GM19324 (cell line): ENCODE data around the gene GZMM.

Experiments
- ATAC-seq: cut with Tn5 transposase; IDR thresholded peaks from one replicate; pipeline ENCODE4 v1.9.1; 2021; ENCODE audit warnings: mild to moderate bottlenecking, moderate library complexity; ENCODE audit not compliant: unreplicated experiment, low FRiP score

GZMM gene

GRCh38 chr19:533364-534058 is 10.3 kb upstream of the GZMM start:
- no peak for ATAC-seq

DNA sequence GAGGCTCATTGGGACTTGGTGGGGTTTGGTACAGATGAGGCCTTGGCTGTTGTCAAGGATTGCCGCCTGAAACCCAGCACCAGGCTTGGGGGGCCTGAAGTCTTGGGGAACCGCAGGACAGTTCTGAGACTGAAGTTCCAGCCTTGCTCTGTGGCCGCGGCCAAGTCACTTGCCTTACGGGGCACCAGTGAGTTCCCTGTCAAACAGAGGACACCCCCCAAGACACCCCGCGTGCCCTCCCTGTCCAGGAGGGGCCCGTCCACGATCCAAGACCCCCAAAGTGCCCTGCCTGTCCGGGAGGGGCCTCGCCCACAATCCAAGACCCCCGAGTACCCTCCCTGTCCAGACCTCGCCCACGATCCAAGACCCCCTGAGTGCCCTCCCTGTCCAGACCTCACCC is 9.8 kb upstream of the GZMM start:
- no peak for ATAC-seq

GRCh38 chr19:535017-535835 is 8.6 kb upstream of the GZMM start:
- no peak for ATAC-seq

- no peak for ATAC-seq
These were observed 7.6 kb upstream of the GZMM start for GRCh38 chr19:536031-536880.

GRCh38 chr19:536881-537404 is 6.9 kb upstream of the GZMM start:
- ATAC-seq = no peak

DNA sequence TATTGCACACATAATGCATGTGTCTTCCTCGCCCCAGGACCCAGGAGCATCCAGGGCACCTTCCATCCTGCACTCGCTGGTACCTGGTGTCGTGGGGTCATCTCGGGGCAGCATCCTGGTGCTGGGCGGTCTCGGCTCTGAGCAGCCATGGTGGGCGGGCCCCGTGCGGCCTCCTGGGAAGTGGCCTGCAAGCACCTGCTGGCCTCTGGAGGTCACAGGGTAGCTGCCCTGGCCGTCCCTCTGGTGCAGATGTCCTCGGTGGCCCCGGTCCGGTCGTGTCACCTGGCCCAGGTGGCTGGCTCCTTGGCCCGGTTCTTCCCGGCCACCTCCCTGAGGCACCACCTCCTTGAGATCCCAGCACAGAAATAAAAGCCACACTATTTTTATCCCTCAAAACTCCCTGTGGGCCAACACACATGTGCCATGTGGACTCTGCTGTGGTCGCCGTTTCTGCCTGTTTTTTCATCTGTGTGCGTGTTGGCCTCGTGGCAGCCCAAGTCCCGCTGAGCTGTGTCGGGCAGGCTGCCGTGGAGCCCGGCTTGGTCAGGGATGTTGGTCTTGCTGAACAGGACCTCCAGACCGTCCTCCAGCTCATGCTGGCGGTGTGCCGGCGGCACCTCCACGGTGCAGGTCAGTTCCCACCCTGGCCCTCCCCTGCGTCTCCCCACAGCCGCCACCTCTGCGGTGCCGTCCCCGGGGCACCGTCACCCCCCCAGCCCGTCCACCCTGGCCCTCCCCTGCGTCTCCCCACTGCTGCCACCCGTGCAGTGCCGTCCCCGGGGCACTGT is 5.0 kb upstream of the GZMM start:
- ATAC-seq = no peak

DNA sequence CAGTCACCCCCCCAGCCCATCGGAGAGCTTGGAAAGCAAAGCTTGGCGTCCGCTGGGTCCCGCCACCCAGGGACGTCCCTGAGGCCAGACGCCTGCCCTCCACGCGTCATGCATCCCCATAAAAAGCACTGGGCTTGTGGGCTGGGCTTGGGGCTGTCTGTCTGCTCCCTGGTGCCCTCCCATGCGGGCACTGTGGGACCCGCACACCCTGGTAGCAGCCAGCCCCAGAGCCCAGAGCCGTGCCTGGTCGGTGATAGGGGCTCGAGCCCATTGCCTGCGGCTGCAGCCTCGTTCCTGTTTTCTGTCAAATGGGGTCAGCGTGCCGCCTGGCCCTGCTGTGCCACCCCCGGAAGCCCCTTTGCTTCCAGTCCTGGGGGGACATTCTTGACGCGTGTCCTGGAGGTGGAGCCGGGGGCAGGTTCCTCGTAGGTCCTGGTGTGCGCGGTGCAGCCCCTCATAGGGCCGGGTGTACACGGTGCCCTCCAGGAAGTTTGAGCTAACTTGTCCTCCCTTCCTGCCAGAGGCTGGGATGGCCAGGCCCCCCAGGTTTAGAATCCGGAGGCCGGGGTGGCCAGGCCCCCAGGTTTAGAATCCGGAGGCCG is 4.3 kb upstream of the GZMM start:
- no peak for ATAC-seq

GRCh38 chr19:540867-541637 is 2.8 kb upstream of the GZMM start:
- ATAC-seq = no peak

DNA sequence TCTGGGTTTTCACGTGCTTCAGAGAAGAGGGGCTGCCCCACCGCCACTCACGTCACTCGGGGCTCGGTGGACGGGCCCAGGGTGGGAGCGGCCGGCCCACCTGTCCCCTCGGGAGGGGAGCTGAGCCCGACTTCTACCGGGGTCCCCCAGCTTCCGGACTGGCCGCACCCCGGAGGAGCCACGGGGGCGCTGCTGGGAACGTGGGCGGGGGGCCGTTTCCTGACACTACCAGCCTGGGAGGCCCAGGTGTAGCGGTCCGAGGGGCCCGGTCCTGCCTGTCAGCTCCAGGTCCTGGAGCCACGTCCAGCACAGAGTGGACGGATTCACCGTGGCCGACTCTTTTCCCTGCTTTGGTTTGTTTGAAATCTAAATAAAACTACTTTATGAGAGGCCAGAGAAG is 2.2 kb upstream of the GZMM start:
- ATAC-seq = no peak

- ATAC-seq = no peak
These were observed 1.5 kb upstream of the GZMM start for GRCh38 chr19:542173-542866.

DNA sequence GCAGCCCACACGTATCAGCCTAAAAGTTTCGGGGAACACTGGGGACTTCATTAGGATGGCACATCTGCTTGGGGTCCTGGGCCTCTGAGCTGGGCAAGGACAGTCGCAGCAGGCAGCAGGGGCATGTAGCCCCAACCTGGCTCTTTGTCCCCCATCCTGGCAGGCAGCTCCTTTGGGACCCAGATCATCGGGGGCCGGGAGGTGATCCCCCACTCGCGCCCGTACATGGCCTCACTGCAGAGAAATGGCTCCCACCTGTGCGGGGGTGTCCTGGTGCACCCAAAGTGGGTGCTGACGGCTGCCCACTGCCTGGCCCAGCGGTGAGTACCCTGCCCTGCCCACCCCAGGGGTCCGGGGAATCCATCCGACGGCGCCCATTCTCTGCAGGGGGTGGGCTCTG is 3.3 kb downstream of the GZMM start:
- ATAC-seq = no peak

DNA sequence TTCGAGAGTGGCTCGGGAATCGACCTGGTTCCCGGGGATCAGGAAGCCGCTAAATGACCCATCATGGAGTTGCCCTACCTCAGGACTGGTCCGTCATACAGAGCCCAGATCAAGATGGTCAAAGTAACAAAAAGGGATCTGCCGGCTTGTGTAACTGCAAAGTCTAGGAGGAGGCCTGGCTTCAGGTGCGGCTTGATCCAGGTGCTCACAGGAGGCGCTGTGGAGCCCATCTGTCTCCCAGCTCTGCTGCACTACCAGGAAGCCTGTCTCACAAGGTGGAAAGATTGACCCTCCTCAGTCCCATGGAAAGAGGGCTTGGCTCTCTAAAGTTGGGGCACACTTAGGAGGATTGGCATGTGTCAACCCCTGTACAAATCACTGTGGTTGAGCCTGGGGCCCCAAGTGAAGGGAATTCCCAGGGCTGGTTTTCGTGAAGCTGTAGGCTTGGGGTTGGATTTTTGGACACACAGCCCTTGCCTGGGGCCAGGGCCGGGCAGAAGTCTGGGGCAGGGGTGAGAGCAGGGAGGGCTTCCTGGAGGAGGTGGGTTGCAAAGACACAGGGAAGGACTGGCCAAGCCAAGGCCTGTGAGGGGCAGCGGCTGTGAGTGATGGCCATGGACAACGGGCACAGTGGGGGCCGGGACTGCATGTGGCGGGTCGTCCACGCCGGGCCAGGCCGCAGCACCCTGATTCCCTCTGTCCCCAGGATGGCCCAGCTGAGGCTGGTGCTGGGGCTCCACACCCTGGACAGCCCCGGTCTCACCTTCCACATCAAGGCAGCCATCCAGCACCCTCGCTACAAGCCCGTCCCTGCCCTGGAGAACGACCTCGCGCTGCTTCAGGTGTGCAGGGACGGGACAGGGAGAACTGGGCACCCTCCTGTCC is 4.2 kb downstream of the GZMM start:
- no peak for ATAC-seq

DNA sequence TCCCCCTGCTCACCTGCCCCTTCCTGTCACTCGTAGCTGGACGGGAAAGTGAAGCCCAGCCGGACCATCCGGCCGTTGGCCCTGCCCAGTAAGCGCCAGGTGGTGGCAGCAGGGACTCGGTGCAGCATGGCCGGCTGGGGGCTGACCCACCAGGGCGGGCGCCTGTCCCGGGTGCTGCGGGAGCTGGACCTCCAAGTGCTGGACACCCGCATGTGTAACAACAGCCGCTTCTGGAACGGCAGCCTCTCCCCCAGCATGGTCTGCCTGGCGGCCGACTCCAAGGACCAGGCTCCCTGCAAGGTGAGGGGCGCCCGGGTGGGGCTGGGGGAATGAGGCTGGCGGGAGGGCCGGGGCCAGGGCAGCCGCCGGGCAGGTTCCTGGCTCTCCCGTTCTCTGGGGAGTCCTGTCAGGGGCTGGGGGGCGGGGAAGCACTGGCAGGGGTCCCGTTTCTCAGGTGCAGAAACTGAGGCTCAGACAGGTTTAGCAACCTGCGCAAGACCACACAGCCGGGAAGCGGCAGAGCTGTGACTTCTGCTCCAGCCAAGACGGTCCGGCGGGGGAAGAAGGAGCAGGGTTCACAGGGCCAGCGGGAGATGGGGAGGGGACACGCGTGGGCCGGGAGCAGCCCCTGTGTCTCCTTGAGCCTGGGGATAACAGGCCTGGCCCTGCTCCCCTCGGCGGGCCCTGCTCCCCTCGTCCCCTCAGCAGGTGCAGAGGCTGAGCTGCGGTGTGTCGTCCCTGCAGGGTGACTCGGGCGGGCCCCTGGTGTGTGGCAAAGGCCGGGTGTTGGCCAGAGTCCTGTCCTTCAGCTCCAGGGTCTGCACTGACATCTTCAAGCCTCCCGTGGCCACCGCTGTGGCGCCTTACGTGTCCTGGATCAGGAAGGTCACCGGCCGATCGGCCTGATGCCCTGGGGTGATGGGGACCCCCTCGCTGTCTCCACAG is 5.3 kb downstream of the GZMM start:
- ATAC-seq = no peak

DNA sequence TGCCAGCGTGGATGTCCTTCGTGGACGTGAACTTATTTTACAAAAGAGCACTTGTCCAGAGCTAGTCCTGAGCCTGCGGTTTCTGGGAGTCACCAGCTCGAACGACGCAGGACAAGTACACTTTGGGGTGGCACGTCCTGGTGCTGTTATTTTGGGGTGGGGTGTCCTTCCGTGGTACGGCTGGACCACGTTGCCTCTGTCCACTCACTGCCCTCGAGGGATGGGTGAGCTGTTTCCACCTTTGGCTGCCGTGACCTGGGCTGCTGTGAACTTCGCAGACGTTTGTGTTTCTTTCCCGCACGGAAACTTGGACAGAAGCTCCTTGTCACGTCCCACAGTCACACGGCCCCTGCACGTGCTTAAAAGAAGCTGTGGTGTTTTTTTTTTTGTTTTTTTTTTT is 11.0 kb downstream of the GZMM start:
- ATAC-seq = no peak

- ATAC-seq = no peak
These were observed 11.6 kb downstream of the GZMM start for GRCh38 chr19:555474-555808.

DNA sequence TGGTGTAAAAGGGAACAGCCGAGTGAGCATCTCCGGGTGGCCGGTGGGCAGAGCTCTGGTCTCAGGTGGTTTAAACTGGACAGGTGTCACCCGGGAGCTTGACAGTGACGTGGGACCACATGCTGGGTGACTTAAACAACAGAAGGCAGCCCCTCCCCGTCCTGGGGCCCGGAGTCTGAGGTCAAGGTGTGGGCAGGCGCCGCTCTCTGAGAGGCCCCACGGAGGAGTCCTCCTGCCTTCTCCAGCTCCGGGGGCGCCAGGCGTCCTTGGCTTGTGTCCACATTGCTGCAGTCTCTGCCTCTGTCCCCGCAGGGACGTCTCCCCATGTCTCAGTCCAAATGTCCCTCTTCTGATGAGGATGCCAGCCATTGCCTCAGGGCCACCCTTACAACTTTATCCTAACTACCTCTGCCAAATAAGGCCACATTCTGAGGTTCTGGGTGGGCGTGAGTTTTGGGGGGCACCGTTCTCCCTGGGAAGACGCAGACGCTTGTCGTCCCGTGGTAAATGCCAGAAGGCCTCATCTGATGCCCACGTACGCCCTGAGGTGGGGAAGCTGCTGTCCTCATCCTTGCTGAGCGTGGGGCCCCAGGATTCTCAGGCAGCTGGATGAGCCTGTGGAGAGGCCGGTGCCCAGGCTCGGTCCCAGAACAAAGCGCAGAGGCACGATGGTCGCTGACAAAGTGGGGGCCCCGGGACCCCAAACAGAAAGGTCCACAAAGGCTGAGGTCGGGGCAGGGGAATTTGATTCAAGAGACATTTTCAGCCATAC is 12.9 kb downstream of the GZMM start:
- no peak for ATAC-seq
